Tibial nerve (tissue), 3 donors: ENCODE results near the gene C1orf226.

Source experiments
- CTCF ChIP-seq, 5 experiments: fragments of 200-600 bp in 3 of 5; fragments of 450-650 bp in 2 of 5; sonication (generic) in 3 of 5; IDR thresholded peaks; one replicate each; pipeline ENCODE4 v1.5.1; 2016 to 2019; ENCODE audit warnings: antibody characterized with exemption in 5 of 5, mild to moderate bottlenecking in 3 of 5, moderate library complexity in 2 of 5
- POLR2A ChIP-seq, 2 donors: fragments of 450-650 bp; IDR thresholded peaks; one replicate each; pipeline ENCODE4 v1.6.1; 2017; ENCODE audit warnings: antibody characterized with exemption in 2 of 2, mild to moderate bottlenecking in 2 of 2, moderate library complexity in 2 of 2

DNA sequence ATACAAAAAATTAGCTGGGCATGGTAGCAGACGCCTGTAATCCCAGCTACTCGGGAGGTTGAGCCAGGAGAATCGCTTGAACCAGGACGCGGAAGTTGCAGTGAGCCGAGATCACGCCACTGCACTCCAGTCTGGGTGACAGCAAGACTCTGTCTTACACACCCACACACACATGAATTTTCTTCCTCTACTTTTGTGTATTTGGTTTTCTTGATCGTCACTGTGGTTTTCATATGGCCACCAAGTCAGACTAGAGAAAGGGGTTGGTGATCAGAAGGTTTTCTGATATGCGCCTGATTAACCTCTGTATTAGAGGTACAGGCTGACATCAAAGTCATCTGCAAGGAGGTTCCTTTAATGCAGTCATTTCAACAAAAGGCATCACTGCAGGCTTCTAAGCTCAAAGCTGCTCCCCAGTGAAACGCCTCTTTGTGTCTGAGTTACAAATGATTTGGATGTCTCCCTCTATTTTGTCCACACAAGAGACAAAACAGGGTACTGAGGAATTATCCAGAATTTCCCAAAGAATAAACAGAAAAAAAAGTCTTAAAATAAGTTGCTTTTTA lies 19.3 kb downstream of the C1orf226 start:
- TF ChIP-seq CTCF (IDR thresholded peaks at IDR 0.05) (no peak), POLR2A (IDR thresholded peaks at IDR 0.05) (no peak)
